HepG2 (cell line): ENCODE measurements around the gene FAM131C. TPM values are rescaled to one million over a fixed set of nuclear protein-coding genes. Genes with fewer than 3 reads are reported as not detected.
A peak's percentile ranks its signal among the peaks of the same experiment; 100 is the strongest.

ENCODE experiments used
- ATAC-seq: fragments of 200-7000 bp; cut with Tn5 transposase; 3 replicates; pipeline ENCODE4 v1.9.1; 2020; ENCODE audit warnings: mild to moderate bottlenecking, moderate library complexity
- BruUV-seq: library from RNA; stranded (reverse); fragments of 400-500 nt; replicated peaks from 2 replicates; lab custom pipeline; 2021; lab: Mats Ljungman, UMichigan
- CTCF ChIA-PET: fragments of 300-600 bp; formaldehyde crosslinking; extraction: SDS; loops from one replicate; lab custom pipeline; 2021; ENCODE audit warnings: low total read pairs, inconsistent platforms, low intra/inter-chr PET ratio; lab: Yijun Ruan, JAX
- POLR2A ChIA-PET: fragments of 350-600 bp; sonication (Branson Sonifier 250); formaldehyde crosslinking; loops from one replicate; lab custom pipeline; 2020; ENCODE audit warnings: antibody characterized with exemption, inconsistent platforms; lab: Yijun Ruan, JAX
- DNase-seq: peaks from one replicate; pipeline ENCODE4 v3.0.0-alpha.2; 2015; ENCODE audit warnings: low spot score
- FAIRE-seq: peaks from 3 replicates; lab custom pipeline; 2011; peaks lifted over from hg19 to GRCh38; lab: Jason Lieb, UNC
- H2AFZ ChIP-seq: one replicate; pipeline ENCODE4 v1.6.1; 2011; ENCODE audit warnings: low read length, inconsistent platforms
- H3K27ac ChIP-seq: fragments of 300-600 bp; 3 replicates; pipeline ENCODE4 v1.8.0; 2011; ENCODE audit warnings: mixed run types, mild to moderate bottlenecking, mixed read lengths, low read length, inconsistent platforms; ENCODE audit not compliant: insufficient read depth; ENCODE audit errors: extremely low read length
- H3K27me3 ChIP-seq, 2 experiments: fragments of 200-600 bp in 1 of 2; 2 replicates in 1 of 2; 3 replicates in 1 of 2; pipeline versions ENCODE4 v1.6.0 to v1.8.0; 2011; ENCODE audit warnings: low read length in 2 of 2, mild to moderate bottlenecking in 2 of 2, moderate library complexity in 2 of 2, inconsistent platforms in 1 of 2; ENCODE audit not compliant: insufficient read depth in 2 of 2, control insufficient read depth in 1 of 2
- H3K36me3 ChIP-seq, 2 experiments: fragments of 200-600 bp in 1 of 2; replicated peaks in 1 of 2; 2 replicates in 1 of 2; 3 replicates in 1 of 2; pipeline versions ENCODE4 v1.5.1 to v1.8.0; 2011; ENCODE audit warnings: low read length in 2 of 2, inconsistent platforms in 1 of 2; ENCODE audit not compliant: insufficient read depth in 2 of 2, control insufficient read depth in 1 of 2
- H3K4me1 ChIP-seq: 2 replicates; pipeline ENCODE4 v1.5.1; 2012; ENCODE audit warnings: low read length, inconsistent platforms; ENCODE audit not compliant: insufficient read depth
- H3K4me2 ChIP-seq: 2 replicates; pipeline ENCODE4 v1.6.0; 2011; ENCODE audit warnings: low read depth, low read length, inconsistent platforms
- H3K4me3 ChIP-seq, 3 experiments: fragments of 200-600 bp in 1 of 3; sonication (generic), shearing (Covaris generic) in 1 of 3; replicated peaks in 1 of 3; 2 replicates each; pipeline ENCODE4 v1.5.1; 2011 to 2016; ENCODE audit warnings: low read length in 3 of 3, inconsistent platforms in 2 of 3, low read depth in 2 of 3, mild to moderate bottlenecking in 2 of 3, control low read depth in 1 of 3, mixed read lengths in 1 of 3; ENCODE audit not compliant: insufficient read depth in 1 of 3
- H3K79me2 ChIP-seq: one replicate; pipeline ENCODE4 v1.6.1; 2011; ENCODE audit warnings: low read length, inconsistent platforms; ENCODE audit not compliant: insufficient read depth
- H3K9ac ChIP-seq: 2 replicates; pipeline ENCODE4 v1.6.0; 2011; ENCODE audit warnings: mild to moderate bottlenecking, low read depth, low read length, inconsistent platforms; ENCODE audit not compliant: insufficient read depth
- H3K9me3 ChIP-seq: 2 replicates; pipeline ENCODE4 v1.5.1; 2012; ENCODE audit warnings: mild to moderate bottlenecking, low read length
- H4K20me1 ChIP-seq: 2 replicates; pipeline ENCODE4 v1.6.0; 2011; ENCODE audit warnings: inconsistent platforms, mild to moderate bottlenecking, low read length, moderate library complexity; ENCODE audit not compliant: insufficient read depth
- CAMTA2 ChIP-seq: sonication (generic); formaldehyde crosslinking; IDR thresholded peaks from 2 replicates; pipeline ENCODE4 v1.4.0; 2020; ENCODE audit warnings: mild to moderate bottlenecking, missing genetic modification reagents, borderline replicate concordance
- HDAC1 ChIP-seq: sonication (generic); formaldehyde crosslinking; IDR thresholded peaks from 2 replicates; pipeline ENCODE4 v1.5.1; 2020; ENCODE audit warnings: mild to moderate bottlenecking, missing genetic modification reagents
- HES4 ChIP-seq: sonication (generic); formaldehyde crosslinking; IDR thresholded peaks from 2 replicates; pipeline ENCODE4 v1.9.0; 2021; ENCODE audit warnings: mild to moderate bottlenecking, missing genetic modification reagents, borderline replicate concordance
- KDM2A ChIP-seq: sonication (generic); formaldehyde crosslinking; IDR thresholded peaks from 2 replicates; pipeline ENCODE4 v1.4.0; 2020; ENCODE audit warnings: low read depth, missing genetic modification reagents, borderline replicate concordance
- PAXIP1 ChIP-seq: sonication (generic); formaldehyde crosslinking; conservative IDR thresholded peaks from 2 replicates; pipeline ENCODE4 v1.4.0; 2020; ENCODE audit warnings: mild to moderate bottlenecking, missing genetic modification reagents, moderate library complexity
- TAF15 ChIP-seq: fragments of 200-400 bp; formaldehyde crosslinking; IDR thresholded peaks from one replicate; pipeline ENCODE4 v1.6.1; 2018; ENCODE audit warnings: mild to moderate bottlenecking, low read depth, low read length; ENCODE audit not compliant: poor library complexity, severe bottlenecking
- ZNF136 ChIP-seq: sonication (generic); formaldehyde crosslinking; IDR thresholded peaks from 2 replicates; pipeline ENCODE4 v1.8.1; 2022; ENCODE audit warnings: low read depth, mild to moderate bottlenecking, moderate library complexity, missing genetic modification reagents
- ZNF451 ChIP-seq: sonication (generic); formaldehyde crosslinking; IDR thresholded peaks from 2 replicates; pipeline ENCODE4 v1.5.0; 2020; ENCODE audit warnings: mild to moderate bottlenecking, missing genetic modification reagents
- ZNF615 ChIP-seq: sonication (generic); formaldehyde crosslinking; IDR thresholded peaks from 2 replicates; pipeline ENCODE4 v1.5.0; 2020; ENCODE audit warnings: mild to moderate bottlenecking, missing genetic modification reagents, borderline replicate concordance
- ZNF768 ChIP-seq: sonication (generic); formaldehyde crosslinking; IDR thresholded peaks from 2 replicates; pipeline ENCODE4 v1.4.0; 2020; ENCODE audit warnings: missing genetic modification reagents
- ZNF770 ChIP-seq: sonication (generic); formaldehyde crosslinking; IDR thresholded peaks from 2 replicates; pipeline ENCODE4 v1.5.0; 2020; ENCODE audit warnings: mild to moderate bottlenecking, missing genetic modification reagents
- WGBS: methylation state at CpG from one replicate; pipeline ENCODE4 v1.1.6; 2017; ENCODE audit warnings: low lambda C conversion rate; 5-methylcytosine and 5-hydroxymethylcytosine counted together
- in situ Hi-C: cut with HindIII; loops from 2 replicates; pipeline ENCODE4 v1.10.0; 2017; ENCODE audit warnings: low pct_unique_long_range_greater_than_20kb; ENCODE audit not compliant: extremely low pct_ligation_motif_present
- intact Hi-C: fragments of 100-400 bp; cut with micrococcal nuclease; formaldehyde crosslinking; loops from one replicate; pipeline ENCODE4 v1.10.0; 2022; ENCODE audit not compliant: unreplicated experiment
- polyA plus RNA-seq, 8 experiments: library from polyadenylated mRNA; depleted of rRNA in 3 of 8; stranded (reverse) in 7 of 8; unstranded in 1 of 8; fragments of >200 nt; fragmentation: Illumina TruSeq in 4 of 8; extraction: Trizol in 4 of 8; gene quantifications; 2 replicates each; pipeline versions ENCODE4 v1.2.1 to v1.2.3, GENCODE V29; 2011 to 2016; ENCODE audit warnings: low read depth in 4 of 8, missing spikeins in 1 of 8, mixed read lengths in 1 of 8; ENCODE audit not compliant: insufficient read depth in 1 of 8
- total RNA-seq, 5 experiments: library from RNA; depleted of rRNA; stranded (reverse); fragments of >200 nt; fragmentation: Illumina TruSeq; extraction: Trizol; gene quantifications; 2 replicates each; pipeline ENCODE4 v1.2.3, GENCODE V29; 2016; ENCODE audit warnings: low read depth in 1 of 5

The FAM131C gene
- total and polyA plus RNA-seq, 2 of the 13 experiments (the other 11 are each of a cell fraction or from before 2014, with no cell fraction given), result 0.07 TPM; not detected in 1

GRCh38 chr1:16067933-16068332 is 5.5 kb downstream of the FAM131C start:
- ChIA-PET POLR2A (no interaction called here), CTCF (no interaction called here)
- intact Hi-C loops (no loop called here), in situ Hi-C loops (no loop called here)
- H3K27ac ChIP-seq, result no peak overlapping the region
- peak; percentile 17; the same call in 1 of the 2 replicates for TF ChIP-seq ZNF768 (CRISPR knock-in tag)
- no peak for TF ChIP-seq CAMTA2 (CRISPR knock-in tag)
- TF ChIP-seq TAF15, result no peak
- peak overlapping the region in 1 of 3 experiments; percentile 12; a peak in 1 of 6 replicates for H3K4me3 ChIP-seq
- no peaks in the 10 kb centered on the region for H3K36me3 ChIP-seq
- no peaks in the 10 kb centered on the region for H4K20me1 ChIP-seq
- FAIRE-seq (no peak), DNase-seq (no peak), ATAC-seq (no peak)
- H3K4me2 ChIP-seq, result peak overlapping the region; percentile 45; the same call in 1 of the 2 replicates
- peak overlapping the region; percentile 37; the same call in 1 of the 2 replicates for H3K9ac ChIP-seq
- no TSS peak for BruUV-seq
- H3K9me3 ChIP-seq, result no peaks in the 10 kb centered on the region
- H3K27me3 ChIP-seq, result peaks cover 10 to 74% of the 10 kb centered on the region in 2 experiments
- no peaks in the 10 kb centered on the region for H3K79me2 ChIP-seq
- peaks cover 49% of the 10 kb centered on the region for H3K4me1 ChIP-seq
- 77% methylated on average over 5 of the region's 13 CpGs for WGBS
- no peak overlapping the region for H2AFZ ChIP-seq

GRCh38 chr1:16067127-16067768 is 6.2 kb downstream of the FAM131C start:
- WGBS, result 0% methylated on average over 3 of the region's 6 CpGs
- ChIA-PET CTCF (no interaction called here), POLR2A (no interaction called here)
- peak overlapping the region; percentile 45 for H3K4me2 ChIP-seq
- H3K36me3 ChIP-seq, result no peaks in the 10 kb centered on the region
- intact Hi-C loops, result no loop called here
- no TSS peak for BruUV-seq
- no peak overlapping the region for H3K27ac ChIP-seq
- H3K9ac ChIP-seq, result peak overlapping the region; percentile 37; the same call in 1 of the 2 replicates
- peaks cover 10 to 72% of the 10 kb centered on the region in 2 experiments for H3K27me3 ChIP-seq
- in situ Hi-C loops, result no loop called here
- ATAC-seq (peak; percentile 27), DNase-seq (peak; percentile 61), FAIRE-seq (no peak)
- no peaks in the 10 kb centered on the region for H3K9me3 ChIP-seq
- H3K4me1 ChIP-seq, result peaks cover 43% of the 10 kb centered on the region
- H3K79me2 ChIP-seq, result no peaks in the 10 kb centered on the region
- H3K4me3 ChIP-seq, result peak overlapping the region in 1 of 3 experiments; percentile 39; a peak in 1 of 6 replicates
- H4K20me1 ChIP-seq, result no peaks in the 10 kb centered on the region
- H2AFZ ChIP-seq, result no peak overlapping the region
- TF ChIP-seq ZNF615 (no peak), KDM2A (CRISPR knock-in tag) (no peak), HDAC1 (CRISPR knock-in tag) (peak; percentile 28; the same call in 1 of the 2 replicates), ZNF451 (no peak), PAXIP1 (CRISPR knock-in tag) (peak; percentile 81), ZNF770 (CRISPR knock-in tag) (no peak), HES4 (CRISPR knock-in tag) (no peak), ZNF136 (CRISPR knock-in tag) (no peak)
